22Rv1 (cell line): ENCODE data around the gene TMEM232.
A peak's percentile ranks its signal among the peaks of the same experiment; 100 is the strongest.

Source experiments
- ZFX ChIP-seq: fragments of 450-650 bp; IDR thresholded peaks from 2 replicates; pipeline ENCODE4 v1.6.1; 2017; ENCODE audit warnings: antibody characterized with exemption, borderline replicate concordance
- TF ChIP-seq, protein P1 (sequence below): fragments of 450-650 bp; IDR thresholded peaks from 2 replicates; pipeline ENCODE4 v1.5.1; 2017; ENCODE audit warnings: mild to moderate bottlenecking

DNA sequence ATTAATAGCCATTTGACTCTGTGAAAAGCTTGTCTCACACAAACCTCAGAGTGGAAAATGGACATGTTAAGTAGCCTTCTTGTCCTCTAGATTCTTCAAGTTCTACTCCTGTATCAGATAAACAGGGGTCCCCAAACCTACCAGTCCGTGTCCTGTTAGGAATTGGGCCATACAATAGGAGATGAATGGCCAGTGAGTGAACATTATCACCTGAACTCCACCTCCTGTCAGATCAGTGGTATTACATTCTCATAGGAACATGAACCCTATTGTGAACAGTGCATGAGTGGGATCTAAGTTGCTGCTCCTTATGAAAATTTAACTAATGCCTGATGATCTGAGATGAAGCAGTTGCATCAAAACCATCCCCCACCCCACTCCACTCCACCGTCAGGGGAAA is 136.3 kb downstream of the TMEM232 start:
- TF ChIP-seq, protein P1, sequence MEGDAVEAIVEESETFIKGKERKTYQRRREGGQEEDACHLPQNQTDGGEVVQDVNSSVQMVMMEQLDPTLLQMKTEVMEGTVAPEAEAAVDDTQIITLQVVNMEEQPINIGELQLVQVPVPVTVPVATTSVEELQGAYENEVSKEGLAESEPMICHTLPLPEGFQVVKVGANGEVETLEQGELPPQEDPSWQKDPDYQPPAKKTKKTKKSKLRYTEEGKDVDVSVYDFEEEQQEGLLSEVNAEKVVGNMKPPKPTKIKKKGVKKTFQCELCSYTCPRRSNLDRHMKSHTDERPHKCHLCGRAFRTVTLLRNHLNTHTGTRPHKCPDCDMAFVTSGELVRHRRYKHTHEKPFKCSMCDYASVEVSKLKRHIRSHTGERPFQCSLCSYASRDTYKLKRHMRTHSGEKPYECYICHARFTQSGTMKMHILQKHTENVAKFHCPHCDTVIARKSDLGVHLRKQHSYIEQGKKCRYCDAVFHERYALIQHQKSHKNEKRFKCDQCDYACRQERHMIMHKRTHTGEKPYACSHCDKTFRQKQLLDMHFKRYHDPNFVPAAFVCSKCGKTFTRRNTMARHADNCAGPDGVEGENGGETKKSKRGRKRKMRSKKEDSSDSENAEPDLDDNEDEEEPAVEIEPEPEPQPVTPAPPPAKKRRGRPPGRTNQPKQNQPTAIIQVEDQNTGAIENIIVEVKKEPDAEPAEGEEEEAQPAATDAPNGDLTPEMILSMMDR, result peak; percentile 59
- TF ChIP-seq ZFX, result no peak
